HG03280 (cell line): ENCODE results near the gene RDM1.
A peak's percentile ranks its signal among the peaks of the same experiment; 100 is the strongest.
"Not testable (repeated sequence)": the region's sequence is repeated elsewhere in the genome, so short reads cannot be mapped to it uniquely, and the experiment has no call there.

ENCODE experiments used
- ATAC-seq: cut with Tn5 transposase; IDR thresholded peaks from one replicate; pipeline ENCODE4 v1.9.1; 2021; ENCODE audit warnings: mild to moderate bottlenecking, moderate library complexity; ENCODE audit not compliant: unreplicated experiment

Gene RDM1

DNA sequence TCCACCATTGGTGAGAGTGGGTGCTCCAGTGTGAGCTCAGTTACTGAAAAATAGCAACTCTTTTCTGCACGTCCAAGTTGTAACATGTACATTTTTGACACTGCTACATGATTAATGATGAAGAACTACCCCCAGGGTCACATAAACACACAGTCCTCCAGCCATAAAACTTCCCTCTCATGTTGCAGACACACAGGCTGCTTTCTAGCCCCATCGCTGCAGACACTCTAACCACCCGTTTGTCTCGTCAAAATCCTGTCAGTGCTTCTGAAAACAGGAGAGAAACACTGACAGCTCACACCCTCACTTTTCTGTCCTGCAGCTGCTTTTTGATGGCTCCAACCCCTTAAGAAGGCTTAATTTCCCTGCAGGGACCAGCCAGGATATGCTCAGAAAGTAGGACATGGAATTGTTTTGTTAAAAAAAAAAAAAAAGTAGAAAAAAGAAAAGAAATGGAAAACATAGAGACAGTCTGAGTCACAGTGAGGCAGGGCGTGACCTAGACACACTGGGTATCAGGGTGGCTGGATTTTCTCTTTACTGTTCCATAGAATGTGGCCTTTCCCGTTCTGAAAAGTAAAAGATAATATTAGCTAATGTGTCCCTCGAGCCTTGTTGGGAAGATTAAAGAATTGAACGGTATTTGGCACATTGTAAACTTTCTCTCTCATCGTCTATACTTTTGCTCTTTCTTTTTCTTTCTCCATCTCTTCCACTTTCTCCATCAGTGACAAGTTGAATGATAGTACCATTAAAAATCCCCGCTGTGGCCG, 29.7 kb downstream of the RDM1 start:
- ATAC-seq = no peak

DNA sequence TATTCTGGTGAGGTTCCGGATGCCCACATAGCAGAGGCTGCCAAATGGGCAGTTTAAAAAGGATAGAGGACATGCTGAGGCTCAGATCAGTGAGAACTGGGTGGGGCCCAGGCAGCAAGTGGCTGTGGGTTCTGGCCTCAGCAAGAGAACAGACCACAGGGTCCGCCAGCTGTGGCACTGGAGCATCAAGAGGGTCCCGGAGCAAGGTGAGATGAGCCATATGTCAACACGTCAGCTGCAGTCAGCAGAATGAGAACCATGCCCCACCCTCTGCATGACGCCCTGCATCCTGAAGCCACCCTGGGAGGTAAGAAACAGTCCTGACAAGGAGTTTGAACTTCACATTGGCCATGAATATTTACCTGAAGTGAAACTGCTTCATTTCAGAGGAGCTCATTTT, 30.3 kb downstream of the RDM1 start:
- no peak for ATAC-seq

DNA sequence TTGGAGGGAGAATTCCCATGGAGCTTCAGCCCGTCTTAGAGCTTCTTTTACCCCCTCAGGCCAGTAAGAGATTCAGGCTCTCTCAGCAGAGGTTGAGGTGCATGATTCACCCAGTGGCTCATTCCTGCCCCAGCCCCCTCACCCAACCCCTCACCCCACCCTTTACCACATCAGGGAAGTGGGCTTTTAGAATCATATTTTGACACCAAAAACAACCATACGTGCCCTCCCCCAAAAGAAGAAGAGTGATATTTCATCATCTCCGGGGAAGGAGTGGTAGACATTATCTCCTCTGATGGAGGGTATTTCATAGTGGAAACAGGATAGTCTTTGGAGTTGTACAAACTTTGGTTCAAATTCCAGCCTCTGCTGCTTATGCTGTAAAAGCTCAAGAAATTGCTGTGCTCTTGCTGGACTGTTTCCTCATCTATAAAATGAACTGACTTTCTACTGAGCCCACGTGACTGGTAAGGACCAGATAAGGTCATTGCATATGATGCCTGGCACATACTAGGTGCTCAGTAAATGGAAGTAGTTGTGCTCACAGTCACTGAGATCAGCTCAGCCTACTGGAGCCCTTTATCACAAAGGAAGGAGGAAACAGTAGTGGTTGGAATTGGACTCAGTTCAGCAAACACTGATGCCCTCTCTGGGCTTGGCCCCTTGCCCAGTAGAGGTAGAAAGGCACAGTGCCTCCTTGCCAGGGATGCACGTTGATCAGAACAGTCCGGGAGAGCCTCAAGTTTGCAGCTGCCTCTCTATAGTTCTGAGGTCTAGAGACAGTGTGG, 32.1 kb downstream of the RDM1 start:
- no peak for ATAC-seq

DNA sequence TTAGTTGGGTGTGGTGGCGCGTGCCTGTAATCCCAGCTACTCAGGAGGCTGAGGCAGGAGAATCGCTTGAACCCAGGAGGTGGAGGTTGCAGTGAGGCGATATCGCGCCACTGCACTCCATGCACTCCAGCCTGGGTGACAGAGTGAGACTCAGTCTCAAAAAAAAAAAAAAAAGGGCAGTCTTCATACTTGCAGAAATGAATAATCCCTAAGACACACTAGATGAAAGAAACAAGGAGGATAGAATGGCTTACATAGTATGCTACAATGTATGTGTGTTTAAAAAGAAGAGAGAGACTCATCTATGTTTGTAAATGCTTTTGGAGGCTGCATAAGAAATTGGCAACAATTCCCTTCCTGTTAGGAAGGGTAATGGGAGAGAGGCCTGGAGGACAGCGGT, 32.8 kb downstream of the RDM1 start:
- not testable (repeated sequence) for ATAC-seq

DNA sequence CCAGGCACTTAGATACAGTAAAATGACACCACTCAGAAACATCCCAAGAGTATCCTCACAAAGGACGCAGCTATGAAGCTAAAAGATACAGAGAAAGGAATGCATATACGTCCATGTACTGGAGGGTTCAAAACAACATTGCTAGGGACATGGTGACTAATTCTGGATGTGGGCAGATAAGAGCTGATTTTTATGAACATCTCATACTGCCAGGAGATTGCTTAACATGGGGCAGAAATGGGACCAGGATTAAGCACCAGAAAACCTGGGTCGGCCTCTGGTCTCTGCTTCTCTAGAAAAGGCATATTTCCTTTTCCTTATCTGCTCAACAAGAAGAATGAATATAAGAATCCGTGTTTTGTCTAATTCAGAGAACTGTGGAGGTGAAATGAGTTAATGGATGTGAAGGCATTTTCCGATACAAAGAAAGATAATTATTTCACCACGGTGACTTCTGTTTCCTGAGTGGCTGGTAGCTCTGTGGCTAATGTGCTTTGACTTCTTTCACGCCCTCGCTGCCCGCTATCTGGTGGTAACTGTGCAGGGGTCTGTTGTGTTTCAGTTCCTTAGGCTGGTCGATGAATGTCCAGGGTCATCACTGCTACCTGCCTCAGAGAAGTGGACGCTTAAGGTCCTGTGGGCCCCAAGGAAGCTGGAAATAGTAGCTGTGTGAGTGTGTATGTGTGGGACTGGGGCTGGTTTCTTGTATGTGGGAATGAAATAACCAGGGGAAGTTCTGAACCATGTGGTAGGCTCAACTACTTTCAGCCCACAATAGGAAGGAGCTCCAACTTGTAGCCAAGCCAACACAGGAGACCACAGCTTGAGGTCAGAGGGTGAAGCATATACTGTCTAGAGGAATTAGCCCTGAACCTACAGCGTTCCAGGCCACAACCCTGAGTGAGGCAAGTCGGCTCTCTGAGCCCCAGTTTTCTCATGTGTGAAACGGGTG, 34.7 kb downstream of the RDM1 start:
- no peak for ATAC-seq

DNA sequence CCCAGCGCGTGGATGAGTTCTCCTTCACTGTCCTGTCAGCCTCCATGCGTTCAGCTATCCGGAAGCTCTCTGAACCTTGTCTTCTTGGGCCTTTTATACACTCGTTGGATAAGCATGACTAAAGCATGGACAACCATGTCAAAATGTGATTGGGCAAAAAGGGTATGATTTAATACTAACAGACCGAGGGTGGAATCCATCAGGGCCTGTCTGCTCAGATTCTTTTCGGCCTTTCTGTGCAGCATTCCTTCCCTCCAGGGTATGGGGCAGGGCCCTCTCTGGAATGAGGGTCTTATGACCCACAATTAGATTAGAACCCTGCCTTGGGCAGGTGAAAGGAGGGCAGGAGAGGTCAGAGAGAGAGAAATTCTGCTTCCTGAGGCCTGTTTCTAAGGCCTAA, 36.4 kb downstream of the RDM1 start:
- no peak for ATAC-seq

DNA sequence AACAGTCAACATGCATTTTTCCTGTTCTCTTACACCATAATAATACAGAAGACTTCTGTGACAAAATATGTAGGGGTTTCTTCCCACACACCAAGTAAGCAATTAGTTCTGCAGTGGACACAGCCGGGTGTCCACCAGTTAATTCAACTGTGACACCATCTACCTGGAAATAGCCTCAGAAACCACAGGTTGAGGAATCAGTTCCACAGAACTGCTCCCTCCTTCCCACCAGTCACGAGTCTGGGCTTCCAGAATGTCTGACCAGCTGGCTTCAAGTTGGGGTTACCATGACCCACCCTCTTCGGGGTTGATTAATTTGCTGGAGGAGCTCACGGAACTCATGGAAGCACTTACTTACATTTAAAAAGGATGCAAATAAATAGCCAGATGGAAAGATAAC, 36.8 kb downstream of the RDM1 start:
- ATAC-seq = no peak

DNA sequence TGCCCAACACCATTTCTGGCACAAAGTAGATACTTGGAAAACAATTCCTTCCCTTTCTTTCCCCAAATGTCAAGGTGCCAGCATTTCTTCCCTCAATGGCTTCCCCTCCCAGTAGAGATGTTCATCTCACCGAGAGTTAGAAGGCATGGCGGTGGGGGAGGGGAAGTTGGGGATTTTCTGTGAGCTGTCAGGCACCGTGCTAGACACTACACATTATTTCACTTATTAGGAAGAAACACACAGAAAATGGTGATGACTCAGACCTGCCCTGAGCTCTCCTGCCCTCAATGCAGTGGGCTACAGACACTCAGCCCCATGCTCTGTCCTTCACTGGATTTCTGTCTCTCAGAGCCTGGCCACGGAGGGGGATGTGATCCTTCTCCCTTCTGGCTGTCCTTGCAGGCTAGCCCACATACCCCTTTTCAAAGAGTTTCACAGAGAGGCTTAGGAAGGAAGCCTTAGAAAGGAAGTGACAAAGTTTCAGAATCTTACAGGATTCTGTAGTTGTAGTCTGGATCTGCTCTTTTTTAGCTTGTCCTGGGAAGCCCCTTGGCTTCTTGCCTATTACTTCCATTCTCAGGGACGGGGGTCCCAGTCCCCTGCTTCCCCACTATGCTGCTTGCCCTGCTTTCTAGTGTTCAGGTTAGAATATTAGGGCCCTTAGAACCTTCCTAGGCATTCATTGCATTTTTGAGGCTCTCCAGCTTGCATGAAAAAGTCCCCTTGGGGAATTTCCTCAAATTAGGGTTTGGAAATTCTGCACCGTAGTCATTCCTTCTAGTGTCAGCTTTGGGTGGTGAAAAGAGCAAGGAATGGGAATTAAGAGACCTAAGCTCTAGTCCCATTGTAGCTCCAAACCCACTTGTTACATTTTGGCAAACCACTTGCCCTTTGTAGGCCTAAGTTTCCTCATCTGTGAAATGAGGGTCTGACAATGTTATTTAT, 38.2 kb downstream of the RDM1 start:
- ATAC-seq = no peak

DNA sequence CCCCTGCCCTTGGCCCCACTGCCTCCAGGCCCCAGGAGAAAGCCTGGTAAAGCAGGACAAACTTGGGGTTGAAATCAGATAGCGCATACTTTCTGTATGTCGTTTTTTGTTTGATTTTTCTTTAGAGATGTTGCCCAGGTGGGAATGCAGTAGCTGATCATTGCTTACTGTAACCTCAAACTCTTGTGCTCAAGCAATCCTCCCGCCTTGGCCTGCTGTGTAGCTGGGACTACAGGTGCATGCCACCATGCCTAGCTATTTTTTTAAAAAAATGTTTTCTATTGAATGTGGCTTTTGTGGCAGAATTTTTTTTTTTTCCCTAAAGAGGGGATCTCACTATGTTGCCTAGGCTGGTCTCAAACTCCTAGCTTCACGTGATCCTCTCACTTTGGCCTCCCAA, 39.3 kb downstream of the RDM1 start:
- no peak for ATAC-seq

DNA sequence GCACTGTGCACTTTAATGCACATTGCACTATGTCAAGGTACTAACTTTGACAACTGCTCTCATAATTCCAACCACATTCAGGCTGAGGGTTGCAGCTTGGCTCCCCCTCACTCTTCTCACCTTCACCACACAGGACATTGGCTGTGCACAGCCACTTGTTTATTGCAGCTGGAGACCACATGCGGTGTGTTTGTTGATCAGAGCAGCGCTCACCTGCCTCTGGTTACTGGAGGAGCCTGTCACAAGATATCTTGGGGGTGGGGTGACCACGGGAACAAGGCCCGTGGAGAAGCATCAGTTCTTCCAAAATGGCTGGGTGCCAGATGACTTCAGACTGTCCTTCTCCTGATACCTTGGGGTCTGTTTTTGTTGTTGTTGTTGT, 39.8 kb downstream of the RDM1 start:
- ATAC-seq = no peak

DNA sequence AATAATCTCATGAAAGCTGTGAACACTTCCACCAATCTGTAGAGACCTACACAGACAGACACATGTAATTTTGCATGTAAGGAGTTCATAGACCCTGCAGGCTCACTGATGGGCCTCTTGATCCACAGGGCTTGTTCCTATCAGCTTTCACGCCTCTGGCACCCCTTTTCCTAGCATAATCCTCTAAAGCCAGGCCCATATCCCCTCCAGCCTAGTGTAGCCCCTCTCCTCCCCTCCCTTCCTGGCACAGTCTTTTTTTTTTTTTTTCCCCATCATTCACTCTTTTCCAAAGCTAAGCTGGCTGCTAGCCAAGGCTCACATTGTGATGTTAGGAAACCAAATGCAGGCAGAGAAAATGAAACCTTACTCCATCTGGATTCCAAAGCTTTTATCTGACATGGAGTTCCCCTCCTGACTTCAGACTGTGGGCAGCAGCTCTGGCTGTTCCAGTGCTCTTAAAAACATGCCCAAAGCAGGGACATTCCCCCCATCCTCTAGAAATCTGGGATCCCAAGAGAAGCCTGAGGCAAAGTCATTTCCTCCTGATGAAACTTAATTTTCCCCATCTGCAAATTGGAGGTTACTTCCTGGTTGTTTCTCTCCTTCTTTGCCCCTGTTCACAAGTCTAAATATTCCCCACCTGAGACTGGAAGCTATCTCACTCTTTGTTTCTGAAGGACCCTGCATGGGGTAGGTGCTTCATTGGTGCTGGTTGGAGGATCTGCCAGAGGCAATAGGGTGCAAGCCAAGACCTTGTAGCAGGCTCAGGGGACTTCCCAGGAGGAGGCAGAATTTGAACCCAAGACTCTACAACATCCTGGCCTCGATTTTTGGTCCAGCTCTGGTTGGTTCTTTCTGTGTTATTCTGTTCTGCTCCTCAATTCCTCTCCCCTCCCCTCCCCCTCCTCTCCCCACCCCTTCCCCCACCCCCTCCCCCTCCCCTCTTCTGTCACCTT, 40.5 kb downstream of the RDM1 start:
- ATAC-seq = no peak

DNA sequence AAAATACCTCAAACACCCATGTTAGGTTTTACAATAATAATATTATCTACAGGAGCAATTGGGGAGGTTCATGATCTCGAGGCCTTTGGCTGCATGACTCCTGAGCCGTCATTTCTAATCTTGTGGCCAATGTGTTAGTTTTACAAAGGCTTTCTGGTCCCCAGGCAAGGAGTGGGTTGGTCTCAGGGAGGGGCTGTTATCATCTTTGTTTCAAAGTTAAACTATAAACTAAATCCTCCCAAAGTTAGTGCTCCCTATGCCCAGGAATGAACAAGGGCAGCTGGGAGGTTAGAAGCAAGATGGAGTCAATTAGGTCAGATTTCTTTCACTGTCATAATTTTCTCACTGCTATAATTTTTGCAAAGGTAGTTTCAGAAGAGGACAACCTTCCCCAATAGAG, 41.3 kb downstream of the RDM1 start:
- no peak for ATAC-seq

DNA sequence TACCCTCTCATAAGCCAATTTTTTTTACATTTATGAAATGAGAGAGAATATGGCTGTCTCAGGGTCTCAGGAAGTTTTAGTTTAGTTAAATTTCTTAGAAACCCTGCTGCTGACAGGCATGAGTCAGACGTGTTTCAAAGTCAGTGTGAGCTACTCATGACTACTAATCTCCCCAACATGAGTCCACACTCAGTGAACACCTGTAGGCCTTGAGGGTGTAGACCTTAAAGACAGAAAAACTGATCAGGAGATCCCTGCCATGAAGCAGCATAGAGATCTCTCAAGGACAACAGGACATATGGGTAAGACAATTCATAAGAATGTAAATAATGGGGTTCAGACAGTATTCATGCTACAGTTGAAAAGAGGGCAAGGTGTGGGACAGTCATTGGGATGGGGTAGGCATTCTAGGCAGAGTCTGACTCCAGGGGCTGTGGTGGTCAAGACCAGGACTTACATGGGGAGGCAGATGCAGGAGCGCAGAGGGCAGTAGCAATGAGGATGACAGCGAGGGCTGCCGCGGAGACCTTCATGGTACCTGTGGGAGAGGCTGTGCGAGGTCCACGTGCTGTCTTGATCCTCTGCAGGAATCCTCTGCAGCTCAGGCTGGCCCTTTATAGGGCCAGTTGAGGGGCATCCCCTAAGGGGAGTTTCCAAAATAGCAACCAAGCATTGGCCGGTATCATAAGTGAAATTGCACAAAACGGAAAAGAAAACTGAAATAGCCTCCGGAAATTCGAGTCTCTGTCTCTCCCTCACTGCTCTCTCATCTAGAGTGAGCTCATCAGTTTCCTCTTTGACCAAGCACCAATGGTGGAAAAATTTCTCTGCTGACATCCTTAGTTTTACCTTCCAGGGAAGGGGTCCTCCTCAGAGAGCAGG, 50.6 kb downstream of the RDM1 start, which contains the start of gene CCL5:
Gene CCL5 (minus strand): TSS at position 588 of the 882 bp plus-strand sequence.
- ATAC-seq = peak; percentile 94

DNA sequence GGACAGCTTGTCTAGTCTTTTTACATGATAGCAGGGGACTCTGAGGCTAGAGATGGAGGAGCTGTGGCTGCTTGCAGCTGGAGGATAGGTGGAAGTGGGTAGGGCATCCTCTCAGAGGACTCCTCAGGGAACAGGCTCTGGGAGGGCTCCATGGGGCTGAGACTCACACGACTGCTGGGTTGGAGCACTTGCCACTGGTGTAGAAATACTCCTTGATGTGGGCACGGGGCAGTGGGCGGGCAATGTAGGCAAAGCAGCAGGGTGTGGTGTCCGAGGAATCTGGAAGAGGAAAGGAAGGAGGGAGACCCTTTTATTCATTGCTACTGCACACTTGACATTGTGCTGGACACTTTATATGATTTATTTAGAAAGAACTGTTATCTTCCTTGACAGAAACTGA, 52.2 kb downstream of the RDM1 start:
- ATAC-seq = no peak

DNA sequence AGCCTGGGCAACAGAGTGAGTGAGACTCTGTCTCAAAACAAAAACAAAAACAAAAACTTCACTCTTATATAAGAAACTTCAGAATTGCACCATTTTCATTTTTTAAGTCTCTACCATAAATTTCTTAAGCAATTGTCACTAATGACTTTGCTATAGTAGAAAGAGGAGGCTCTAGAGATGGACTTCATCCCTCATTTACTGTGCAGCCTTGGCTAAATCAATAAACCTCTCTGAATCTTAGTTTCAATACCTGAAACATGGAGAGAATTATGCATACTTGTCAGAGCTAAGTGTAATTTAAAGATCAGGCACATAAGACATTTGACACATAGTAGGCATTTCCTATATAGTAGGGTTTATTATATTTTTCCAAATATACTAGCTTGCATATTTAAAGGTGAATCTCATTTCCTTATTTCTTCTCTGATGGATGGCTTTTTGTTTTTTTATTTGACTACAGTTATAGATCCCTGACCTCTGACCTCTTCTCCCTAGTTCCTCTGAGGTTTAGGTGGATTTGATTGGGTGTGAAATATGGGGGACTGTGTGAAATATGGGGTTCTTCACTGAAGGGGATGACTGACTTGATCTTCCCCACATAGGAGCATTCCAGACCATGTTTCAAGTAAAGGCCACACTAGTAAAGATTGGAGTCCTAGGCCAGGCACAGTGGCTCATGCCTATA, 53.1 kb downstream of the RDM1 start:
- no peak for ATAC-seq

DNA sequence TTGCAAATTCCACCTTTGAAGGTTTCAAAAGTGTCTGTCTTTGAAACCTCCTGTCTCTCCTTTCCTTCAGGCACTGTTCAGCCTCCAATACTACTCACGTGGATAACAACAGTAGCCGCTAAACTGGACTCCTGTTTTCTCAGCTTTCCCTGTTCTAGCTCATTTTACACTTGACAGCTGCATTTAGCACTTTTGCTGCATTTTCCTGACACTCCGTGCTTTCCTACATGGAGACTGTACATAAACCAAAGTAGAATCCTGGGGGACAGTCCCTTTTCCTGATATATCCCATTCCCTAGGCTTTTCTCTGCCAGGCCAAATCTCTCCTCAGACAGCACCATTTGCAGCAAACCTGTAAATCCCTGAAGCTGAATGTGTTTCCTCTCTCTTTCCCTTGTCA, 54.0 kb downstream of the RDM1 start:
- no peak for ATAC-seq

DNA sequence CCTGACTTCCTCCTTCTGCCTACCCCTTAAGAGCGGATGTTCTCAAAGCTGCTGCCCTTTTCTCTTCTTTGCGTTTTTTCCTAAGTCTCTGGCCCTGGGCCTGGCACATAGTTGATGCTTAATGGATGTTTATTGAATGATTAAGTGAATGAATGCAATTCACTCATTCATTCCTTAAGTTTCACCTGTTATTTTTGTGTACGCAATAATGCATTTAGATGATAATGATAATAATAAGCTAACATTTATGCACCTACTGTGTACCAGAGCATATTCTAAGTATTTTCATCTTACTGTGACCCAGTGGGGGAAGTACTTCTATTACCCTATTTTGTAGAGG, 54.8 kb downstream of the RDM1 start:
- no peak for ATAC-seq
